CD4-positive, alpha-beta T cell (primary cell): ENCODE measurements around the gene C2orf92. TPM values are rescaled to one million over a fixed set of nuclear protein-coding genes. Genes with fewer than 3 reads are reported as not detected.
"Not testable (repeated sequence)": the region's sequence is repeated elsewhere in the genome, so short reads cannot be mapped to it uniquely, and the experiment has no call there.

Experiments used
- ATAC-seq: fragments of 200-7000 bp; cut with Tn5 transposase; one replicate; pipeline ENCODE4 v1.10.0; 2022; ENCODE audit warnings: mild to moderate bottlenecking; ENCODE audit not compliant: poor library complexity
- CTCF ChIA-PET: fragments of 350-600 bp; sonication (Branson Sonifier 250); formaldehyde crosslinking; loops from one replicate; lab custom pipeline; 2021; ENCODE audit warnings: antibody characterized with exemption, inconsistent platforms; lab: Charles Lee
- POLR2A ChIA-PET: fragments of 350-600 bp; sonication (Branson Sonifier 250); formaldehyde crosslinking; loops from one replicate; lab custom pipeline; 2021; ENCODE audit warnings: antibody characterized with exemption, inconsistent platforms; lab: Charles Lee
- DNase-seq, 14 experiments: peaks; one replicate each; pipeline ENCODE4 v3.0.0-alpha.2; 2013 to 2020; ENCODE audit warnings: mixed read lengths in 2 of 14
- H3K27ac ChIP-seq, 2 donors: one replicate each; pipeline versions ENCODE4 v1.5.1 to v1.7.0; 2013; ENCODE audit warnings: low read length in 2 of 2, low read depth in 1 of 2, mild to moderate bottlenecking in 1 of 2
- H3K27me3 ChIP-seq, 2 experiments: 1 replicate in 1 of 2; 2 replicates in 1 of 2; pipeline versions ENCODE4 v1.6.1 to v1.7.0; 2013; ENCODE audit warnings: low read length in 2 of 2, control low read depth in 1 of 2, mild to moderate bottlenecking in 1 of 2, moderate library complexity in 1 of 2; ENCODE audit not compliant: insufficient read depth in 2 of 2, control insufficient read depth in 1 of 2
- H3K36me3 ChIP-seq: one replicate; pipeline ENCODE4 v1.6.1; 2013; ENCODE audit warnings: low read length, control low read depth; ENCODE audit not compliant: insufficient read depth
- H3K4me1 ChIP-seq: one replicate; pipeline ENCODE4 v1.6.1; 2013; ENCODE audit warnings: low read length, control low read depth; ENCODE audit not compliant: insufficient read depth
- H3K4me3 ChIP-seq: one replicate; pipeline ENCODE4 v1.5.1; 2013; ENCODE audit warnings: mild to moderate bottlenecking, low read length, moderate library complexity
- H3K9me3 ChIP-seq, 2 experiments: 1 replicate in 1 of 2; 2 replicates in 1 of 2; pipeline versions ENCODE4 v1.6.1 to v1.7.0; 2013; ENCODE audit warnings: low read length in 2 of 2, mild to moderate bottlenecking in 2 of 2, control low read depth in 1 of 2, moderate library complexity in 1 of 2; ENCODE audit not compliant: control insufficient read depth in 1 of 2, insufficient read depth in 1 of 2
- H3K27ac Mint-ChIP-seq: one replicate; pipeline ENCODE4 v1.8.0; 2020; ENCODE audit warnings: mixed read lengths
- H3K27me3 Mint-ChIP-seq: one replicate; pipeline ENCODE4 v1.8.0; 2021; ENCODE audit warnings: mixed read lengths
- H3K36me3 Mint-ChIP-seq: one replicate; pipeline ENCODE4 v1.8.0; 2021; ENCODE audit warnings: low read depth, mixed read lengths
- H3K4me1 Mint-ChIP-seq: one replicate; pipeline ENCODE4 v1.8.0; 2021; ENCODE audit warnings: low read depth, mixed read lengths
- H3K4me3 Mint-ChIP-seq: one replicate; pipeline ENCODE4 v1.8.0; 2020; ENCODE audit warnings: mild to moderate bottlenecking, mixed read lengths
- H3K9me3 Mint-ChIP-seq: one replicate; pipeline ENCODE4 v1.8.0; 2020; ENCODE audit warnings: mixed read lengths
- intact Hi-C, 2 experiments: fragments of 100-400 bp; cut with DNase I in 1 of 2; cut with micrococcal nuclease in 1 of 2; formaldehyde crosslinking; loops; one replicate each; pipeline versions ENCODE4 v1.15.1 to v1.9.0; 2023 to 2025; cut with DNase I, micrococcal nuclease
- total RNA-seq, 174 experiments: library from RNA in 2 of 174; stranded (reverse) in 2 of 174; gene quantifications; one replicate each; pipeline ENCODE4 v1.2.3 and lab custom pipeline; 2021 to 2026
- TF ChIP-seq, protein P1 (sequence below): fragments of 200-600 bp; IDR thresholded peaks from one replicate; pipeline ENCODE4 v1.8.0; 2022; ENCODE audit warnings: antibody characterized with exemption, mild to moderate bottlenecking

C2orf92 gene
- total RNA-seq, 2 experiments from 2014 or later: 12.4 to 13.4 TPM

DNA sequence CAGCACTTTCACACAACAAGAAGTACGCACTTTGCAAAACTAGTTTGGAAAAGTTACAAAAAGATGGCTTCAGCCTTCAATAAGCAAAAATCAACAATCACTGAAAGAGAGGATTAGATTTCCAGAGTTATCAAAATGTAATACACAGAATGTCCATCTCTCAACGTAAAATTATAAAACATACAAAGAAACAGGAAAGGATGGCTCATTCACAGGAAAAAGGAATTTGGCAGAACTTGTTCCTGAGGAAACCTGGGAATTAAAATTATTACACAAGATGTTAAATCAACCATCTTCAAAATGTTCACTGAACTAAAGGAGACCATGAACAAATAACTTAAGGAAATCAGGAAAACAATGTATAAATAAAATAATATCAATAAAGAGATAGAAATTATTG lies 8.0 kb downstream of the C2orf92 start:
- H3K4me1 ChIP-seq: no peaks in the 10 kb centered on the region
- H3K36me3 ChIP-seq: no peaks in the 10 kb centered on the region
- H3K4me1 Mint-ChIP-seq: no peaks in the 10 kb centered on the region
- TF ChIP-seq, protein P1, sequence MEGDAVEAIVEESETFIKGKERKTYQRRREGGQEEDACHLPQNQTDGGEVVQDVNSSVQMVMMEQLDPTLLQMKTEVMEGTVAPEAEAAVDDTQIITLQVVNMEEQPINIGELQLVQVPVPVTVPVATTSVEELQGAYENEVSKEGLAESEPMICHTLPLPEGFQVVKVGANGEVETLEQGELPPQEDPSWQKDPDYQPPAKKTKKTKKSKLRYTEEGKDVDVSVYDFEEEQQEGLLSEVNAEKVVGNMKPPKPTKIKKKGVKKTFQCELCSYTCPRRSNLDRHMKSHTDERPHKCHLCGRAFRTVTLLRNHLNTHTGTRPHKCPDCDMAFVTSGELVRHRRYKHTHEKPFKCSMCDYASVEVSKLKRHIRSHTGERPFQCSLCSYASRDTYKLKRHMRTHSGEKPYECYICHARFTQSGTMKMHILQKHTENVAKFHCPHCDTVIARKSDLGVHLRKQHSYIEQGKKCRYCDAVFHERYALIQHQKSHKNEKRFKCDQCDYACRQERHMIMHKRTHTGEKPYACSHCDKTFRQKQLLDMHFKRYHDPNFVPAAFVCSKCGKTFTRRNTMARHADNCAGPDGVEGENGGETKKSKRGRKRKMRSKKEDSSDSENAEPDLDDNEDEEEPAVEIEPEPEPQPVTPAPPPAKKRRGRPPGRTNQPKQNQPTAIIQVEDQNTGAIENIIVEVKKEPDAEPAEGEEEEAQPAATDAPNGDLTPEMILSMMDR: no peak
- no peak overlapping the region for H3K4me3 Mint-ChIP-seq
- intact Hi-C loops: no loop called here
- no peaks in the 10 kb centered on the region for H3K27me3 Mint-ChIP-seq
- H3K27ac ChIP-seq: no peak overlapping the region
- ChIA-PET CTCF (no interaction called here), POLR2A (no interaction called here)
- ATAC-seq: no peak
- no peaks in the 10 kb centered on the region for H3K27me3 ChIP-seq
- no peak overlapping the region for H3K27ac Mint-ChIP-seq
- no peaks in the 10 kb centered on the region for H3K9me3 ChIP-seq
- H3K4me3 ChIP-seq: no peak overlapping the region
- no peaks in the 10 kb centered on the region for H3K9me3 Mint-ChIP-seq
- DNase-seq: no peak
- H3K36me3 Mint-ChIP-seq: no peaks in the 10 kb centered on the region

DNA sequence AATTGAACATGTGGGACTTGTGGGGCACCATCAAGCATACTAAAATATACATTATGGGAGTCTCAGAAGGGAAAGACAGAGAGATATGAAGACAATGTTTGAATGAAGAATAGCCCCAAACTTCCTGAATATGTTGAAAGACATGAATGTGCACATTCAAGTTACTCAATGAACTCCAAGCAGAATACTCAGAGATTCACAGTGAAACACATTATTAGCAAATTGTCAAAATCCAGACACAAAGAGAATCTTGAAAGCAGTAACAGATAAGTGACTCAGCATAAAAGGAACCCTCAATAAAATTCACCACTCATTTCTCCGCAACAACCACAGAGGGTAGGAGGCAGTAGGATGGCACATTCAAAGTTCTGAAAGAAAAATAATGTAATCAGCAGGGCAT lies 8.8 kb downstream of the C2orf92 start:
- no peak for ATAC-seq
- Histone ChIP-seq H3K9me3 (no peaks in the 10 kb centered on the region), H3K4me1 (no peaks in the 10 kb centered on the region), H3K27me3 (no peaks in the 10 kb centered on the region), H3K27ac (no peak overlapping the region), H3K36me3 (no peaks in the 10 kb centered on the region), H3K4me3 (no peak overlapping the region)
- H3K9me3 Mint-ChIP-seq: no peaks in the 10 kb centered on the region
- no peak overlapping the region for H3K27ac Mint-ChIP-seq
- intact Hi-C loops: no loop called here
- no peaks in the 10 kb centered on the region for H3K36me3 Mint-ChIP-seq
- ChIA-PET CTCF (interaction anchor here (0.6 kb wide), 1 partner anchor 96 kb away, joined by 3 read pairs; no protein-coding TSS in a partner anchor), POLR2A (no interaction called here)
- H3K4me3 Mint-ChIP-seq: no peak overlapping the region
- no peak for DNase-seq
- H3K4me1 Mint-ChIP-seq: no peaks in the 10 kb centered on the region
- no peaks in the 10 kb centered on the region for H3K27me3 Mint-ChIP-seq
- TF ChIP-seq, protein P1: no peak

DNA sequence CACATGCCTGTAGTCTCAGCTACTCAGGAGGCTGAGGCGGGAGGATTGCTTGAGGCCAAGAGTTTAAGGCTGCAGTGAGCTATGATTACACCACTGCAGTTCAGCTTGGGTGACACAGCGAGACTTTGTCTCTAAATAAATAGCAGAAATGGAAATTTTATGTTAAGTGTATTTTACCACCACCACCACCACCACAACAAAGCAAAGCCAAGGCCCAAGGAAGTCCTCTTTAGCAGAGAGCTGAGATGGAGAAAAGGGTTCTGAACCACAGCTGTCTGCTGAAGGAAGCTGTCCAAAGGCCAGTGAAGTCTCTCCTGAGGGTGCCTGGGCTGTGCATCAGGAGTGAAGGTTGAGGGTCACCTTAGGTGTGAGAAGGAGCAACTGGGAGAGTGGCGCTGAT lies 17.7 kb downstream of the C2orf92 start:
- H3K27me3 Mint-ChIP-seq, H3K27ac Mint-ChIP-seq, H3K4me1 Mint-ChIP-seq, H3K36me3 Mint-ChIP-seq, H3K4me3 ChIP-seq, H3K9me3 Mint-ChIP-seq, DNase-seq, H3K36me3 ChIP-seq, H3K4me1 ChIP-seq, H3K9me3 ChIP-seq, POLR2A ChIA-PET, H3K4me3 Mint-ChIP-seq, ATAC-seq, intact Hi-C loops, H3K27me3 ChIP-seq, H3K27ac ChIP-seq: not testable (repeated sequence)
- CTCF ChIA-PET: interaction anchor here (1.4 kb wide), 1 partner anchor 96 kb away, joined by 5 read pairs; no protein-coding TSS in a partner anchor

DNA sequence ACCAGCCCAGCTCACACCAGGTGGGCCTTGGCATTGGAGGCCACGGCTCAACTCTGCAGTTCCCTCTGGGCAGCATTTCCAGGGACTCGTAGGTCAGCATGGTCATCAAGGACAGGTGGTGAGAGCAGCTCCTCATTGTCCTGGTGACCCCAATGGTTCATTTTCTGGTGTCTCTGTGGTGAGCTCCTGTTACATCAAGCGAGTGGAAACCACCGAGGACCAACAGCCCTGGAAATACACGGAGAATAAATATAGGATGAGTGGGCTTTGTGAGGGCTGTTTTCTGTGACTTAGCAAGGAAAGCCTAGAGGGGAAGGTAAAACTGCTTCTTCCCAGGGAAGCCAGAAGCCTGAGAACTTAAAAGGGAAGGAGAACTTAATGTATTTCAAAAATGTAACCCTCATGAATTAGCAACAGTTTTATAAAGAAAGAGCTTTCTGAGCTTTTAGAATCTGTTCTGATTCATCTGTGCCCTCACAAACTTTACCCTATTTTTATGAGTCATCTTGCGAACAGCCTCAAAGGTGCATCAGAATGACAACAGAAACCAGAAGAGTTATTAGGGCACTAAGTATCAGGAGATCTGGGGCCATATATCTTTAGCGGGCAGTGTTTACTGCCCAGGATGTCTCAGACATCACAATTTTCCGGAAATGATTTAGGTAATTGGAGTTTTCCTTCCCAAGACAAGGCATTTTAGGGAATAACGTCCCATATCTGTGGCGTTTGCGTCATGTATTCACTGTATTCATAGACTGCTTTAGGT lies 18.7 kb downstream of the C2orf92 start:
- intact Hi-C loops: no loop called here
- Mint-ChIP-seq H3K27ac (no peak overlapping the region), H3K9me3 (no peaks in the 10 kb centered on the region), H3K4me1 (no peaks in the 10 kb centered on the region), H3K36me3 (no peaks in the 10 kb centered on the region), H3K27me3 (no peaks in the 10 kb centered on the region), H3K4me3 (no peak overlapping the region)
- TF ChIP-seq, protein P1: no peak
- CTCF ChIA-PET: no interaction called here
- Histone ChIP-seq H3K4me1 (no peaks in the 10 kb centered on the region), H3K27ac (no peak overlapping the region), H3K9me3 (no peaks in the 10 kb centered on the region), H3K4me3 (no peak overlapping the region), H3K27me3 (no peaks in the 10 kb centered on the region), H3K36me3 (no peaks in the 10 kb centered on the region)
- POLR2A ChIA-PET: no interaction called here
- DNase-seq (no peak), ATAC-seq (no peak)
